Esophagus muscularis mucosa (tissue), 4 donors: ENCODE data around the gene STX1A. TPM values are rescaled to one million over a fixed set of nuclear protein-coding genes. Genes with fewer than 3 reads are reported as not detected.
"Not testable (repeated sequence)": the region's sequence is repeated elsewhere in the genome, so short reads cannot be mapped to it uniquely, and the experiment has no call there.

Source experiments
- DNase-seq: peaks from one replicate; pipeline ENCODE4 v3.0.0-alpha.2; 2017; ENCODE audit errors: extremely low spot score
- H3K27ac ChIP-seq, 4 donors: fragments of 200-600 bp; sonication (generic); replicated peaks in 1 of 4; 1 replicate in 3 of 4; 2 replicates in 1 of 4; pipeline ENCODE4 v1.5.1; 2016 to 2019; ENCODE audit warnings: mild to moderate bottlenecking in 1 of 4
- H3K27me3 ChIP-seq, 4 donors: fragments of 200-600 bp; sonication (generic); one replicate each; pipeline versions ENCODE4 v1.5.1 to v1.6.0; 2016 to 2019
- H3K36me3 ChIP-seq, 4 donors: fragments of 200-600 bp; sonication (generic); one replicate each; pipeline ENCODE4 v1.5.1; 2016 to 2019
- H3K4me1 ChIP-seq, 4 donors: fragments of 200-600 bp; sonication (generic); one replicate each; pipeline ENCODE4 v1.5.1; 2016 to 2019
- H3K4me3 ChIP-seq, 4 donors: fragments of 200-600 bp; sonication (generic); 1 replicate in 2 of 4; 2 replicates in 2 of 4; pipeline ENCODE4 v1.5.1; 2016 to 2019; ENCODE audit warnings: mild to moderate bottlenecking in 4 of 4, moderate library complexity in 1 of 4
- H3K9me3 ChIP-seq, 4 donors: fragments of 200-600 bp; sonication (generic); 1 replicate in 3 of 4; 2 replicates in 1 of 4; pipeline ENCODE4 v1.5.1; 2016 to 2019
- CTCF ChIP-seq, 3 experiments: fragments of 200-600 bp in 2 of 3; fragments of 450-650 bp in 1 of 3; sonication (generic) in 2 of 3; IDR thresholded peaks; one replicate each; pipeline ENCODE4 v1.5.1; 2017 to 2019; ENCODE audit warnings: antibody characterized with exemption in 3 of 3, mild to moderate bottlenecking in 2 of 3, moderate library complexity in 1 of 3
- EP300 ChIP-seq: sonication (generic); formaldehyde crosslinking; IDR thresholded peaks from one replicate; pipeline ENCODE4 v1.6.1; 2017; ENCODE audit warnings: antibody characterized with exemption
- POLR2A ChIP-seq: fragments of 450-650 bp; IDR thresholded peaks from one replicate; pipeline ENCODE4 v1.6.1; 2017; ENCODE audit warnings: antibody characterized with exemption, moderate library complexity, mild to moderate bottlenecking, low read depth
- POLR2AphosphoS5 ChIP-seq, 2 donors: sonication (generic); formaldehyde crosslinking; IDR thresholded peaks; one replicate each; pipeline ENCODE4 v1.6.1; 2017; ENCODE audit warnings: antibody characterized with exemption in 2 of 2
- WGBS: methylation state at CpG from one replicate; pipeline ENCODE4 v1.1.5; 2018; 5-methylcytosine and 5-hydroxymethylcytosine counted together
- intact Hi-C: fragments of 100-400 bp; cut with DNase I; formaldehyde crosslinking; loops from one replicate; pipeline ENCODE4 v1.15.1; 2023
- total RNA-seq, 4 donors: library from RNA; depleted of rRNA; stranded (reverse); fragments of >200 nt; gene quantifications; one replicate each; pipeline versions ENCODE4 v1.1.0 to v1.2.1, GENCODE V29; 2016

STX1A gene
- total RNA-seq, 4 donors from 2014 or later: 7.1 to 16.0 (median 9.6) TPM

GRCh38 chr7:73728551-73728950 lies 9.1 kb upstream of the STX1A start:
- 54% methylated on average over 5 of the region's 5 CpGs for WGBS
- Histone ChIP-seq H3K36me3 (no peaks in the 10 kb centered on the region), H3K9me3 (no peaks in the 10 kb centered on the region), H3K4me1 (no peaks in the 10 kb centered on the region), H3K4me3 (no peak overlapping the region), H3K27me3 (peaks cover 0 to 18% (median 0%) of the 10 kb centered on the region in 4 donors), H3K27ac (no peak overlapping the region)
- no peak for TF ChIP-seq POLR2A
- TF ChIP-seq CTCF (IDR thresholded peaks at IDR 0.05): no peak
- no peak for TF ChIP-seq EP300
- TF ChIP-seq POLR2AphosphoS5 (IDR thresholded peaks at IDR 0.05): no peak
- intact Hi-C loops: loop anchor here (10.0 kb wide), 1 partner anchor 64 kb away; the partner anchor contains the start of gene VPS37D
- no peak for DNase-seq

- Histone ChIP-seq H3K4me1 (no peaks in the 10 kb centered on the region), H3K9me3 (no peaks in the 10 kb centered on the region), H3K4me3 (no peak overlapping the region), H3K36me3 (no peaks in the 10 kb centered on the region), H3K27me3 (peaks cover 0 to 18% (median 0%) of the 10 kb centered on the region in 4 donors), H3K27ac (no peak overlapping the region)
- DNase-seq: no peak
- intact Hi-C loops: loop anchor here (10.0 kb wide), 1 partner anchor 63 kb away; the partner anchor contains the start of gene VPS37D
- TF ChIP-seq POLR2AphosphoS5 (IDR thresholded peaks at IDR 0.05): no peak
- no peak for TF ChIP-seq POLR2A
- TF ChIP-seq EP300: no peak
- no peak for TF ChIP-seq CTCF (IDR thresholded peaks at IDR 0.05)
- 66% methylated on average over 3 of the region's 3 CpGs for WGBS
Observed at GRCh38 chr7:73727952-73728351, 8.5 kb upstream of the STX1A start.

- Histone ChIP-seq H3K9me3 (no peaks in the 10 kb centered on the region), H3K27me3 (peaks cover 0 to 18% (median 0%) of the 10 kb centered on the region in 4 donors), H3K4me1 (peaks cover 3 to 12% (median 7%) of the 10 kb centered on the region in 4 donors), H3K4me3 (no peak overlapping the region), H3K27ac (no peak overlapping the region), H3K36me3 (no peaks in the 10 kb centered on the region)
- intact Hi-C loops: loop anchor here (10.0 kb wide), 1 partner anchor 61 kb away; the partner anchor contains the start of gene VPS37D
- no peak for DNase-seq
- TF ChIP-seq POLR2AphosphoS5 (IDR thresholded peaks at IDR 0.05) (no peak), CTCF (IDR thresholded peaks at IDR 0.05) (peak in 1 of 3 experiments; percentile 1)
- WGBS: 63% methylated on average over 1 of the region's 1 CpG
Observed at GRCh38 chr7:73726083-73726466, 6.6 kb upstream of the STX1A start.

GRCh38 chr7:73723813-73724212 lies 4.3 kb upstream of the STX1A start:
- DNase-seq: no peak
- H3K27me3 ChIP-seq: peaks cover 0 to 18% (median 0%) of the 10 kb centered on the region in 4 donors
- intact Hi-C loops: loop anchor here (10.0 kb wide), 1 partner anchor 59 kb away; the partner anchor contains the start of gene VPS37D
- H3K9me3 ChIP-seq: no peaks in the 10 kb centered on the region
- H3K4me3 ChIP-seq: no peak overlapping the region
- WGBS: 88% methylated on average over 3 of the region's 3 CpGs
- peaks cover 13 to 28% (median 20%) of the 10 kb centered on the region in 4 donors for H3K4me1 ChIP-seq
- TF ChIP-seq POLR2AphosphoS5 (IDR thresholded peaks at IDR 0.05) (no peak), EP300 (no peak), CTCF (IDR thresholded peaks at IDR 0.05) (no peak), POLR2A (no peak)
- H3K27ac ChIP-seq: no peak overlapping the region
- H3K36me3 ChIP-seq: no peaks in the 10 kb centered on the region

GRCh38 chr7:73722785-73723184 lies 3.3 kb upstream of the STX1A start:
- no peak for DNase-seq
- Histone ChIP-seq H3K36me3 (no peaks in the 10 kb centered on the region), H3K27ac (no peak overlapping the region), H3K27me3 (peaks cover 0 to 13% (median 0%) of the 10 kb centered on the region in 4 donors), H3K4me3 (no peak overlapping the region), H3K4me1 (peaks cover 19 to 38% (median 30%) of the 10 kb centered on the region in 4 donors), H3K9me3 (no peaks in the 10 kb centered on the region)
- intact Hi-C loops: loop anchor here (10.0 kb wide), 1 partner anchor 58 kb away; the partner anchor contains the start of gene VPS37D
- TF ChIP-seq POLR2A: no peak
- TF ChIP-seq CTCF (IDR thresholded peaks at IDR 0.05): no peak
- TF ChIP-seq EP300: no peak
- TF ChIP-seq POLR2AphosphoS5 (IDR thresholded peaks at IDR 0.05): no peak
- WGBS: 89% methylated on average over 6 of the region's 6 CpGs

GRCh38 chr7:73722182-73722581 lies 2.7 kb upstream of the STX1A start:
- WGBS: 82% methylated on average over 4 of the region's 4 CpGs
- not testable (repeated sequence) for DNase-seq, H3K27me3 ChIP-seq, H3K9me3 ChIP-seq, H3K36me3 ChIP-seq, H3K4me3 ChIP-seq
- Histone ChIP-seq H3K27ac (peak overlapping the region in 3 of 4 donors; percentile 28 to 85 (median 49)), H3K4me1 (peaks cover 22 to 44% (median 37%) of the 10 kb centered on the region in 4 donors)
- intact Hi-C loops: loop anchor here (10.0 kb wide), 1 partner anchor 57 kb away; the partner anchor contains the start of gene VPS37D
